CD4-positive, alpha-beta T cell treated with Interleukin-6 for 4 hours (primary cell): Measurements from ENCODE around the gene PCDHGA6.
"Not testable (repeated sequence)": the region's sequence is repeated elsewhere in the genome, so short reads cannot be mapped to it uniquely, and the experiment has no call there.

Experiments
- DNase-seq: peaks from one replicate; pipeline ENCODE4 v3.0.0-alpha.2; 2020; ENCODE audit warnings: mixed read lengths

The PCDHGA6 gene

GRCh38 chr5:141394401-141395187 is 20.9 kb downstream of the PCDHGA6 start:
- not testable (repeated sequence) for DNase-seq

- DNase-seq, result peak; percentile 46
Measured at GRCh38 chr5:141397756-141398551, 24.3 kb downstream of the PCDHGA6 start, which contains the start of gene PCDHGB5. PCDHGB5 (plus strand) TSS chr5:141397947; CDS start chr5:141398128, 181 bp downstream.

DNA sequence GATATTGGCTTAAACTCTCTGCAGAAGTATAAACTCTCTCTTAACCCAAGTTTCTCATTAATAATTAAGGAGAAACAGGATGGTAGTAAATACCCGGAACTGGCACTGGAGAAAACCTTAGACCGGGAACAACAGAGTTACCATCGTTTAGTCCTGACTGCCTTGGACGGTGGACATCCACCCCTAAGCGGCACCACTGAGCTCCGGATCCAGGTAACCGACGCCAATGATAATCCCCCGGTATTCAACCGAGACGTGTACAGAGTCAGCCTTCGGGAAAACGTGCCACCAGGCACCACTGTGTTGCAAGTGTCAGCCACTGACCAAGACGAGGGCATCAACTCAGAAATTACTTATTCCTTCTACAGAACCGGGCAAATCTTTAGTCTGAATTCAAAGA is 24.9 kb downstream of the PCDHGA6 start:
- no peak for DNase-seq

- no peak for DNase-seq
Measured at GRCh38 chr5:141399555-141400258, 26.0 kb downstream of the PCDHGA6 start.

DNA sequence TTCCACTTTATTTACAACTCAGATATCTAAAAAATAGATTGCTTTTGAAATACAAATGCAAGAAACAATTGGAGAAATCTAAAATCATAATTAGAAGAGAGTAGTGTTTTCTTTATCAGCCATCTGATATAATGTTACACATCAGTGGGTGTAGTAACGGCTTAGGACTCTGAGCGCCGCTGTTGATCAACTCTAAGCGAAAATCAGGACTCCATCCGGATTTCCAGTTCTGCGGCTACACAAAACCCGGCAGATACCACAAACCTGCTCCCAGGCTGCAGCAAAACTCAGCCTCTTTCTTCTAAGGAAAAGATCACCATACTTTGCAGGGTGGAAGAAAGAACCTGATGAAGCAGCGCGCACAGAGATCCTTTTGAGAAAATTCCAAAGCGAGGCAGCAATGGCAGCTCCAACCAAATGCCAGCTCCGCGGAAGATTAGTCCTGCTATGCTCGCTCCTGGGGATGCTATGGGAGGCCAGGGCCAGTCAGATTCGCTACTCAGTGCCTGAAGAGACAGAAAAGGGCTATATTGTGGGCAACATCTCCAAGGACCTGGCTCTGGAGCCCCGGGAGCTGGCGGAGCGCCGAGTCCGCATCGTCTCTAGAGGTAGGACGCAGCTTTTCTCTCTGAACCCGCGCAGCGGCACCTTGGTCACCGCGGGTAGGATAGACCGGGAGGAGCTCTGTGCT is 29.0 kb downstream of the PCDHGA6 start, which contains the start of gene PCDHGA9:
Gene PCDHGA9, plus strand, starts transcription at position 226 of the 691 bp plus-strand sequence. Its CDS starts 175 bp downstream, at position 401.
- DNase-seq, result no peak

- DNase-seq, result no peak
Measured at GRCh38 chr5:141403387-141403786, 29.7 kb downstream of the PCDHGA6 start.

- peak; percentile 40 for DNase-seq
Measured at GRCh38 chr5:141407790-141408505, 34.3 kb downstream of the PCDHGA6 start, which contains the start of gene PCDHGB6. PCDHGB6 (plus strand) TSS chr5:141408021; CDS start chr5:141408203, 182 bp downstream.

GRCh38 chr5:141409598-141410306 is 36.1 kb downstream of the PCDHGA6 start:
- no peak for DNase-seq

DNA sequence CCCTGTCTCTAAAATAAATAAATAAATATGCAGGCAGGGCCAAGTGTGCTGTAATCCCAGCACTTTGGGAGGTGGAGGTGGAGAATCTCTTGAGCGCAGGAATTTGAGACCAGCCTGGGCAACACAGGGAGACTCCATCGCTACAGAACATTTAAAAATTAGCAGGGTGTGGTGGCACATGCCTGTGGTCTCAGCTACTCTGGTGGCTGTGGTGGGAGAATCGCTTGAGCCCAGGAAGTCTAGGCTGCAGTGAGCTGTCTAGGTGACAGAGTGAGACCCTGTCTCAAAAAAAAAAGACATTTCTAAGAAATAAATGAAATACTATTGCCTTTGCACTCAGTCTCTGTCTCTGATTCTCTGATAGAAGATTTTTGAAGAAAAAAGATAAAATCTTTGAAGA is 37.9 kb downstream of the PCDHGA6 start:
- DNase-seq, result no peak

- peak; percentile 60 for DNase-seq
Measured at GRCh38 chr5:141412854-141413539, 39.3 kb downstream of the PCDHGA6 start, which contains the start of gene PCDHGA10. PCDHGA10 (plus strand) TSS chr5:141412987; CDS start chr5:141413176, 189 bp downstream.

- no peak for DNase-seq
Measured at GRCh38 chr5:141413540-141414069, 39.9 kb downstream of the PCDHGA6 start.

- DNase-seq, result not testable (repeated sequence)
Measured at GRCh38 chr5:141414548-141415274, 41.0 kb downstream of the PCDHGA6 start.

GRCh38 chr5:141415275-141415618 is 41.6 kb downstream of the PCDHGA6 start:
- DNase-seq, result not testable (repeated sequence)

DNA sequence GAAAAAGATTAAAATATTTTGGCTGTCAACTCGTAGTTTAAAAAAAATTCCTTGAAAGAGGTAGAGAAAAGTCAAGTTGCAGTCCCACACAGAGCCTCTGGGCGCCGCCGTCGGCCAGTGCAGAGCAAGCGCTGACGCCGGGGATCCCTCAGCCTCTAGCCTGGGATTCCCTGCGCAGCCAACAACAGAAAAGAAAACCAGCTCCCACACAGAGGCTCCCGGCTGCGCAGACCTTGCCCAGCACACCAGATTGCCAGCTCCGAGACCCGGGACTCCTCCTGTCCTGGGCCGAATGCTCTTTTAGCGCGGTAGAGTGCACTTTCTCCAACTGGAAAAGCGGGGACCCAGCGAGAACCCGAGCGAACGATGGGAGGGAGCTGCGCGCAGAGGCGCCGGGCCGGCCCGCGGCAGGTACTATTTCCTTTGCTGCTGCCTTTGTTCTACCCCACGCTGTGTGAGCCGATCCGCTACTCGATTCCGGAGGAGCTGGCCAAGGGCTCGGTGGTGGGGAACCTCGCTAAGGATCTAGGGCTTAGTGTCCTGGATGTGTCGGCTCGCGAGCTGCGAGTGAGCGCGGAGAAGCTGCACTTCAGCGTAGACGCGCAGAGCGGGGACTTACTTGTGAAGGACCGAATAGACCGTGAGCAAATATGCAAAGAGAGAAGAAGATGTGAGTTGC is 43.9 kb downstream of the PCDHGA6 start, which contains the start of gene PCDHGB7:
Gene PCDHGB7, plus strand, starts transcription at position 184 of the 679 bp plus-strand sequence. Its CDS starts 183 bp downstream, at position 367.
- peak; percentile 47 for DNase-seq

- no peak for DNase-seq
Measured at GRCh38 chr5:141419074-141419880, 45.6 kb downstream of the PCDHGA6 start.

GRCh38 chr5:141420855-141421488 is 47.3 kb downstream of the PCDHGA6 start, which contains the start of gene PCDHGA11:
PCDHGA11 (plus strand) TSS chr5:141421051; CDS start chr5:141421228, 177 bp downstream.
- peak; percentile 49 for DNase-seq

- no peak for DNase-seq
Measured at GRCh38 chr5:141421489-141421855, 47.8 kb downstream of the PCDHGA6 start.
